GM23338 (cell line): Measurements from ENCODE around the gene AGO1. TPM values are rescaled to one million over a fixed set of nuclear protein-coding genes. Genes with fewer than 3 reads are reported as not detected.

Experiments
- ATAC-seq: fragments of 200-7000 bp; cut with Tn5 transposase; 3 replicates; pipeline ENCODE4 v1.9.1; 2020
- DNase-seq: peaks from one replicate; pipeline ENCODE4 v3.0.0-alpha.2; 2015; ENCODE audit warnings: low spot score
- H2AFZ ChIP-seq: fragments of 200-600 bp; sonication (generic); 2 replicates; pipeline ENCODE4 v1.8.0; 2016; ENCODE audit warnings: antibody characterized with exemption, mild to moderate bottlenecking, moderate library complexity
- H3F3A ChIP-seq: fragments of 200-600 bp; sonication (generic); replicated peaks from 2 replicates; pipeline ENCODE4 v1.8.0; 2017; ENCODE audit warnings: antibody characterized with exemption, mixed run types, low read depth
- H3K27ac ChIP-seq: fragments of 200-600 bp; sonication (generic); 2 replicates; pipeline ENCODE4 v1.6.1; 2016; ENCODE audit warnings: low read depth
- H3K27me3 ChIP-seq: fragments of 200-600 bp; sonication (generic); 2 replicates; pipeline ENCODE4 v1.8.0; 2016; ENCODE audit warnings: mild to moderate bottlenecking, mixed run types, moderate library complexity; ENCODE audit not compliant: insufficient read depth
- H3K36me3 ChIP-seq: fragments of 200-600 bp; sonication (generic); 2 replicates; pipeline ENCODE4 v1.8.0; 2016; ENCODE audit warnings: mild to moderate bottlenecking; ENCODE audit not compliant: insufficient read depth
- H3K4me1 ChIP-seq: fragments of 200-600 bp; sonication (generic); 2 replicates; pipeline ENCODE4 v1.8.0; 2016; ENCODE audit warnings: mild to moderate bottlenecking, moderate library complexity; ENCODE audit not compliant: insufficient read depth
- H3K4me2 ChIP-seq: fragments of 200-600 bp; sonication (generic); 2 replicates; pipeline ENCODE4 v1.7.1; 2017; ENCODE audit warnings: mixed run types
- H3K4me3 ChIP-seq: fragments of 200-600 bp; sonication (generic); 2 replicates; pipeline ENCODE4 v1.6.1; 2016; ENCODE audit warnings: mixed run types
- H3K79me2 ChIP-seq: fragments of 200-600 bp; sonication (generic); replicated peaks from 2 replicates; pipeline ENCODE4 v1.8.0; 2017; ENCODE audit warnings: mild to moderate bottlenecking; ENCODE audit not compliant: insufficient read depth
- H3K9me2 ChIP-seq: fragments of 200-600 bp; sonication (generic); 2 replicates; pipeline ENCODE4 v1.8.0; 2017; ENCODE audit not compliant: insufficient read depth
- H4K20me1 ChIP-seq: fragments of 200-600 bp; sonication (generic); replicated peaks from 2 replicates; pipeline ENCODE4 v1.8.0; 2017; ENCODE audit warnings: mild to moderate bottlenecking; ENCODE audit not compliant: insufficient read depth
- H3K27ac Mint-ChIP-seq: 2 replicates; pipeline ENCODE4 v1.8.0; 2020; ENCODE audit warnings: inconsistent platforms, mild to moderate bottlenecking, moderate library complexity, mixed read lengths
- H3K27me3 Mint-ChIP-seq: 3 replicates; pipeline ENCODE4 v1.8.0; 2022; ENCODE audit warnings: low read depth, mild to moderate bottlenecking, moderate library complexity, mixed read lengths, inconsistent platforms; ENCODE audit not compliant: insufficient read depth, poor library complexity
- H3K36me3 Mint-ChIP-seq: 3 replicates; pipeline ENCODE4 v1.8.0; 2021; ENCODE audit warnings: low read depth, mild to moderate bottlenecking, inconsistent platforms, moderate library complexity, mixed read lengths
- H3K4me1 Mint-ChIP-seq: 3 replicates; pipeline ENCODE4 v1.8.0; 2020; ENCODE audit warnings: mild to moderate bottlenecking, inconsistent platforms, mixed read lengths
- H3K4me3 Mint-ChIP-seq: 3 replicates; pipeline ENCODE4 v1.8.0; 2021; ENCODE audit warnings: moderate library complexity, mild to moderate bottlenecking, inconsistent platforms, mixed read lengths
- H3K9me3 Mint-ChIP-seq: 3 replicates; pipeline ENCODE4 v1.8.0; 2020; ENCODE audit warnings: moderate library complexity, mild to moderate bottlenecking, inconsistent platforms, mixed read lengths
- CREB1 ChIP-seq: fragments of 250-450 bp; sonication (Bioruptor Pico); IDR thresholded peaks from 2 replicates; pipeline ENCODE4 v1.5.0; 2020; ENCODE audit warnings: low read depth, mild to moderate bottlenecking, moderate library complexity
- CTCF ChIP-seq, 2 experiments: fragments of 200-600 bp in 1 of 2; sonication (generic) in 1 of 2; conservative IDR thresholded peaks; 2 replicates each; pipeline versions ENCODE4 v1.5.1 to v1.6.1; 2016 to 2017; ENCODE audit warnings: antibody characterized with exemption in 2 of 2, low read depth in 2 of 2, mild to moderate bottlenecking in 2 of 2, moderate library complexity in 1 of 2
- ETS1 ChIP-seq: IDR thresholded peaks from 2 replicates; pipeline ENCODE4 v1.6.1; 2016; ENCODE audit warnings: antibody characterized with exemption
- EZH2phosphoT487 ChIP-seq: fragments of 200-600 bp; sonication (generic); IDR thresholded peaks from one replicate; pipeline ENCODE4 v1.8.1; 2018; ENCODE audit warnings: antibody characterized with exemption; ENCODE audit not compliant: unreplicated experiment
- NANOG ChIP-seq: IDR thresholded peaks from 2 replicates; pipeline ENCODE4 v1.6.1; 2016; ENCODE audit warnings: antibody characterized with exemption, borderline replicate concordance
- ZNF331 ChIP-seq: fragments of 250-450 bp; sonication (Bioruptor Pico); IDR thresholded peaks from 2 replicates; pipeline ENCODE4 v1.5.0; 2020; ENCODE audit warnings: low read depth, mild to moderate bottlenecking, moderate library complexity
- ZNF462 ChIP-seq: fragments of 250-450 bp; sonication (Bioruptor Pico); IDR thresholded peaks from 2 replicates; pipeline ENCODE4 v1.5.0; 2020; ENCODE audit warnings: mild to moderate bottlenecking, moderate library complexity
- polyA plus RNA-seq: library from polyadenylated mRNA; unstranded; fragments of >200 nt; fragmentation: Nextera tagmentation; extraction: Ambion mirVana; gene quantifications from 2 replicates; pipeline ENCODE4 v1.2.1, GENCODE V29; 2016
- total RNA-seq: library from RNA; depleted of rRNA; stranded (reverse); fragments of >200 nt; shearing (Covaris generic); gene quantifications from 2 replicates; pipeline ENCODE4 v1.2.3, GENCODE V29; 2014

AGO1 gene
- total and polyA plus RNA-seq, 2 experiments from 2014 or later = 10.6 to 65.1 TPM

GRCh38 chr1:35932158-35932636 lies 49.2 kb downstream of the AGO1 start (continued):
- no peak for TF ChIP-seq CTCF (conservative IDR thresholded peaks at IDR 0.05; ENCODE audit: low read depth in 2 of 2)
- no peak for TF ChIP-seq CREB1 (CRISPR knock-in tag)
- TF ChIP-seq ETS1 = no peak

GRCh38 chr1:35932941-35933340 lies 49.9 kb downstream of the AGO1 start:
- TF ChIP-seq ZNF462 = no peak
- no peak for TF ChIP-seq NANOG
- TF ChIP-seq ZNF331 (CRISPR knock-in tag) = no peak
- no peak for TF ChIP-seq EZH2phosphoT487
- peaks cover 9% of the 10 kb centered on the region; the same call in 1 of the 2 replicates for H3F3A ChIP-seq
- H3K27ac ChIP-seq = no peak overlapping the region
- no peak for ATAC-seq
- H3K9me2 ChIP-seq = no peaks in the 10 kb centered on the region
- H3K4me3 ChIP-seq = peak overlapping the region; percentile 89
- Mint-ChIP-seq H3K36me3 (no peaks in the 10 kb centered on the region), H3K4me3 (peak overlapping the region; percentile 98), H3K4me1 (peaks cover 44% of the 10 kb centered on the region), H3K27ac (no peak overlapping the region), H3K27me3 (peaks cover 4% of the 10 kb centered on the region), H3K9me3 (no peaks in the 10 kb centered on the region)
- H3K27me3 ChIP-seq = no peaks in the 10 kb centered on the region
- no peak overlapping the region for H2AFZ ChIP-seq
- no peaks in the 10 kb centered on the region; the same call in none of the 2 replicates for H4K20me1 ChIP-seq
- no peaks in the 10 kb centered on the region for H3K36me3 ChIP-seq
- H3K4me1 ChIP-seq = peaks cover 35% of the 10 kb centered on the region
- H3K4me2 ChIP-seq = peak overlapping the region; percentile 96
- H3K79me2 ChIP-seq = peaks cover 65% of the 10 kb centered on the region
- DNase-seq = no peak
